Measurements from ENCODE around the gene TMEM164.

Gene TMEM164

DNA sequence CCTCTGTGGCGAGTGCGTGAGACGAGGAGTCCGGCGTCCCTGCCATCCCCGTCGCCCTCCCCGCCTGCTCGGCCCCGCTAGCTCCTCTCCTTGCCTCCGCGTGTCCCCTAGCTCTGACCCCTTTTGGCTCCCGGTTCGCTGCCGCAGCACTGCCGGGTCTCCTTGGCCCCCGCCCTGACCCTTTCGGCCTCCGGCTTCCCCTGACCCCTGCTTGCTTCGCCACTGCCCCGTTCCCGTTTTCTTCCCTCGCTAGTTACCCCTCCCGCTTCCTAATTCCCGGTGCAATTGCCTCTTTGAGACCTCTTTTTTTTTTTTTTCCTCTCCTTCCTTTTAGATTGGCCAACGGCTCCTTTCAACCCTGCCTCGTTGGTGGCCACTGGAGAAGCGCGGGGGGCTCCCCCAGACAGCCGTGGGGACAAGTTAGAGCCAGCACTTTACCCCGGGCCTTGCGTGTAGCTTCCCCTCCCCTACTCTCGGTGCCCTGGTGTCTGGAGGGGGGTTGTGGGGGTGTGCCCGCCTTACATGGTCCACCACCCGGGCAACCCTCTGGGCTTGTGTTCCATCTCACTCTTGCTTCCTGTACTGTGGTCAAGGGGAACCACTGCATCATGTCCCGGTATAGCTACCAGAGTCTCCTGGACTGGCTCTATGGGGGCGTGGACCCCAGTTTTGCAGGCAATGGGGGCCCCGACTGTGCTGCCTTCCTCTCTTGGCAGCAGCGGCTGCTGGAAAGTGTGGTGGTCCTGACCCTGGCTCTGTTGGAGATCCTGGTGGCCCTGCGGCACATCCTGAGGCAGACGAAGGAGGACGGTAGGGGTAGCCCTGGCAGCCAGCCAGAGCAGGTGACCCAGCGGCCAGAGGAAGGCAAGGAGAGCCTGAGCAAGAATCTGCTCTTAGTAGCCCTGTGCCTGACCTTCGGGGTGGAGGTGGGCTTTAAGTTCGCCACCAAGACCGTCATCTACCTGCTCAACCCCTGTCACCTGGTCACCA, 548 bp downstream of the TMEM164 start:
- in situ Hi-C loops (cut with MboI; ENCODE audit: low sequenced_read_pairs): no loop called here

- in situ Hi-C loops (cut with MboI; ENCODE audit: low sequenced_read_pairs): no loop called here
These were observed 1.3 kb downstream of the TMEM164 start for GRCh38 chrX:110004215-110004614.

DNA sequence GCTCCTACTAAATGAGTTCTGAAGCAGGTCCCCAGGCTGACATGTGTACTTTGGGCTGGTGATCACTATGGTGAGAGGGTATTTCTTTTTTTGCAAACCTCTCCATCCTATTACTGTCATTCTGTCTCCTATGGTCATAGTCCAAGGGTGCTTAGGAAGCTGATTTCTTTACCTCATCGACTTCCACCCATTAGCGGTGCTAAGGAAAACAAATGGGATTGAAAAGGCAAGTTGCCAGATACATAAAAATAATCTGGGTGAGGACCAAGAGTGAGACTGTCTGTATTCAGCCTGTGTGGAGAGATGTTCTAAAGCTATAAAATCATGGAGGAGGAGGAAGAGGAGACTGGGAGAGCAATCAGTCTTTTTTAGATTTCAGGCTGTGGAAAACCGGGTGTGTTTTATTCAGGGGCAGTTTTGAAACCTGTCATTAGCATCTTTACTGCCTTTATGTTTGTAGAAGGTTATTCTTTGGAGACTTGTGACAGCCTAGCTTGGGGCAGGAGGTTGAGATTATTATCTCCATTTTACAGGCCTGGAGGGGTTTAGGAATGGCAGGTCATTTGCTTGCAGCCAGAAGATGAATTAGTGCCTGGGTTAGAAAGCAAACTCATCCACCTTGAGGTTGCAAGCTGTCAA, 1.9 kb downstream of the TMEM164 start:
- in situ Hi-C loops (cut with MboI; ENCODE audit: low sequenced_read_pairs): no loop called here

DNA sequence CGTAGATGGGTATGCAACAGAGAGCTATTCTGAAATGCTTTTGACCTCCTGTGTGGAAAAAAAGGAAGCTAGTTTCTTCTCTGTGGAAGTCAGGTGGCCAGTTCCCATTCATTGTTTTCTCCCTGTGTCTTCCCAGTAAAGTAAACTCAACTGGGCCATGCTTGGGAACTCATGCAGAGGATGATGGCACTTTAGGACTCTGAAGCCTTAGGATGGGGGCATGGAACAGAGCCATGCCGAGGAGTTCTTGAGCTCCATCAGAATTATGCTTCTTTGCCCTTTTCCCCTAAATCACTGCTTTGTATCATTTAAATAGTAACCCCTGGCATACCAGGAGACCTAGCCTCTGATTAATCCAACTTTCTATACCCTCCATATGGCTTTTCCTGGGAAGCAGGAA, 3.2 kb downstream of the TMEM164 start:
- in situ Hi-C loops (cut with MboI; ENCODE audit: low sequenced_read_pairs): no loop called here

DNA sequence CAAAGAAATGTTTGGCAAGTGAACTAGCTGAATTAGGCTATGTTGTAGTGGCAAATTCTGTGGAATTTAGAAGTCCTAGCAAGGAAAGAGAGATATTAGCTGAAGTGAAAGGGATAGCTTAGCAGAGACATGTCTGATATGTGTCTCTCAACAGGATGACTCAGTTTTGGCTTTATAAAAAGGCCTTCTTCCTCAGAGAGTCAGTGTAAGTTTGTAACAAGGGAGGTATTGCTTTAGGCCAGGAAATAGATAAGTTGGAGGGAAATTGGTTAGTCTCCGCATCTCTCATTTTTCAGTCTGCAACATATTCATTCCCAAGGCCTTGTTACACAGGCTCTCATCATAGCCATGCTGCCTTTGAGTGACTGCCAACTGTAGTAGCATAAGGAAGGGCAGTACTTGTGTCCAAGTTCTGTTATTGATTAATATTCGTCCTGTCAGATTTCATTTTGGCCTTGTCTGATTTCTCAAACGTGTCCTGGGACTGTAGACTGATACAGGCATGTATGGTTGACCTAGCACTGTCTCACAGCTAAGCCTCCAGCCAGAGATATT, 4.0 kb downstream of the TMEM164 start:
- in situ Hi-C loops (cut with MboI; ENCODE audit: low sequenced_read_pairs): no loop called here

GRCh38 chrX:110008011-110008635, 5.2 kb downstream of the TMEM164 start:
- in situ Hi-C loops (cut with MboI; ENCODE audit: low sequenced_read_pairs): no loop called here

- in situ Hi-C loops (cut with MboI; ENCODE audit: low sequenced_read_pairs): no loop called here
These were observed 10.0 kb downstream of the TMEM164 start for GRCh38 chrX:110012818-110013485.

DNA sequence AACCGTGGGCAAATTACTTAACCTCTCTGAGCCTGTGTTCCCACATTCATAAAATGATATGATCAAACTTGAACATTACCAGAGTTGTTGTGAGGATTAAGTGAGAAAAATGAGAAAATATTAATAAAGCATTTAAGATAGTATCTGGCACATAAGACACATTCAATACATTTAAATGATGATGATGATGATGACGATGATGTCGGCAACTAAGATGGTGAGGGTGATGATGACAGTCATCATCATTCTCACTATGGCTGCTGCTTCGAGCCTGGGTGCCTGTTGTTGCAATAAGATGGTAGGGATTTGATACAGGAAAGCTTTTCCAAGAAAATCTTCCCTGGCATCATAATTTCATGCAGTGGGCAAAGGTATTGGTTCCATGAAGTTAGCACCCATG, 11.1 kb downstream of the TMEM164 start:
- in situ Hi-C loops (cut with MboI; ENCODE audit: low sequenced_read_pairs): no loop called here

DNA sequence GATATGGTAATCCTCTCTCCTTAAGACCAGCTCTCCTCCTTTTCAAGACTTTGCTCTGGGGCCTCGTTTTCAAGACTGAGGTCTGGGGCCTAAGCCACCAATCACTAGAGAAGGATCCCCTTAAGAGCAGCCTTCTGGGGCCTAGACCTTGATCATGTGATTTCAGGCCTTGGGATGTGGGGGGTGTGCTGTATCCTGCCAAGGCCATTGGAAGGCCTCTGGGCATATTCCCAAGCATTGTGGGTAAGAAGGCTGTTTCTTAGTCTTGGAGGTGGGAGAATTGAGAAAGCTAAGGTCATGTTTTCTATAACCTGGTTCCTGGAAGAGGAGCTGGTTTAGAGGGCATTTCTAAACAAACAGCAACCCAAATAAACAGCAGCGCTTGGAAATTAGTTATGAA, 12.1 kb downstream of the TMEM164 start:
- in situ Hi-C loops (cut with MboI; ENCODE audit: low sequenced_read_pairs): no loop called here

DNA sequence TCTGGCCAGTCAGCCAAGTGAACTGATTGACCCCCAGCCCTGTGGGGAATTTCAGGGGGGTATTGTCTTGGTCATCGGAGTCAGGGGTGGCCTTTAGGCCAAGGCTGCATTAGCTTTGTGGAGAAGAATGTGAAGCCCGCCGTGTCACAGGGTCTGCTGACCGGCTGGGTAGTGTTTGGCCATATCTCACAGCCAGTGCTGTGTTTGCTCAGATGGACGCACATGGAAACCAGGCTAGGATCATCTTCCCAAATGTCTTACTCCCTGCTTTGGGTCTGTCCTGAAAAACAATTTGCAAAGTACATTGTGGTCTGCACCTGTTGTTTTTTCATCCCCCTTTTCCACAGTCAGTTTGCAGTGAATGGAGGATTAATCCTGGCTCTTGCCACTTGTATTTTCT, 13.0 kb downstream of the TMEM164 start:
- in situ Hi-C loops (cut with MboI; ENCODE audit: low sequenced_read_pairs): no loop called here

- in situ Hi-C loops (cut with MboI; ENCODE audit: low sequenced_read_pairs): no loop called here
These were observed 17.6 kb downstream of the TMEM164 start for GRCh38 chrX:110020536-110020935.

DNA sequence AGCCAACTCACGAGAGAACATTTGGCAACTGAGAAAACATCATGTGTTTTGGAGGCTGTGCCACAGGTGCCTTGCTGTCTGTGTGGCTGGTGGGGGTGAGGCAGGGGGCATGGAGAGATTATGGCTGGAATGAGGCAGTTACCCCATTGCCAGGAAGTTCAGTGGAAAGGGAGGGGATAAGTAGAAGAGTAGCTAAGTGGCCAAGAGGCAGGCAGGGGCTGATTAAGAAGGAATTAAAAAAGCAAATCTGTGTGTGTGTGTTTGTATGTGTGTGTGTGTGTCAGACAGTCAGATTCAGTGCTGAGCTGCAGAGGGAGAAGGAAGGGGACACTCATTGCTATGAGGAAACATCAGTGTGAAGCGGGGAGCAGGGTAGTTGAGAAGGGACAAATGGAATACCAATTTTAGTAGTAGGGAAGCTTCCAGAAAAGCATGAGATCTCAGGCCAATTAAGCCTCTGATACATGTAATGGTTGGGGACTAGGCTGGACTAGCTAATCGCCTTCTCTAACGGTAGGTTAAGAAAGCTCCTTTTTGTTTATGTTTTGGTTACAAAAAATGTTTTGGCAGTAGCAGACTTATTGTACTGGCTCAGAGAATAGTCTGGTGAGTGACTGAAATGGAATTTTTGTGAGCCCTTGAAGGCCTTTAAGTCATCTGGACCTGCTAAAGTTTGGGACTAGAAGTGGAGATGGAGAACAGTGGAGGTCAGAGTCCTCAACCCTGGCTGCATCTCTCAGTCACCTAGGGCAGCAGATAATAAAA, 18.5 kb downstream of the TMEM164 start:
- in situ Hi-C loops (cut with MboI; ENCODE audit: low sequenced_read_pairs): no loop called here

GRCh38 chrX:110022599-110023448, 19.9 kb downstream of the TMEM164 start:
- in situ Hi-C loops (cut with MboI; ENCODE audit: low sequenced_read_pairs): no loop called here

DNA sequence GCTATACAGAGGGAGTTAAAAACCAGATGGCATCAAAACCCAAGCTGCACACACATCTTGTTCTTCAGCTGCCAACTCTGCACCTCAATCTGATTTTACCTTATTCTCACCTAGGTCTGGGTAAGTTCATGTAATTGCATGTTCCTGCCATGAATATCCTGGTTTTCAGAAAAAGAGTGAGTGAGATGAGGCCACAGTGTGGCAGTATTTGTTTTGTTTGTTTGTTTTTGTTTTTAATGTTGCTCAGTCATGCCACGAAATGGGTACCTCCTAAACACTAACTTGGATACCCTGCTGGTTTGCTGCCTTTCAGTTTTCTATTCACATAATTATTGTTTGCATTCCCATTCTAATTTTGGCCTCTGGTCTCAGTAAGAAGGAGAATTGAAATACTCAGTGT, 22.5 kb downstream of the TMEM164 start:
- in situ Hi-C loops (cut with MboI; ENCODE audit: low sequenced_read_pairs): no loop called here

- in situ Hi-C loops (cut with MboI; ENCODE audit: low sequenced_read_pairs): no loop called here
These were observed 23.4 kb downstream of the TMEM164 start for GRCh38 chrX:110026099-110026844.

DNA sequence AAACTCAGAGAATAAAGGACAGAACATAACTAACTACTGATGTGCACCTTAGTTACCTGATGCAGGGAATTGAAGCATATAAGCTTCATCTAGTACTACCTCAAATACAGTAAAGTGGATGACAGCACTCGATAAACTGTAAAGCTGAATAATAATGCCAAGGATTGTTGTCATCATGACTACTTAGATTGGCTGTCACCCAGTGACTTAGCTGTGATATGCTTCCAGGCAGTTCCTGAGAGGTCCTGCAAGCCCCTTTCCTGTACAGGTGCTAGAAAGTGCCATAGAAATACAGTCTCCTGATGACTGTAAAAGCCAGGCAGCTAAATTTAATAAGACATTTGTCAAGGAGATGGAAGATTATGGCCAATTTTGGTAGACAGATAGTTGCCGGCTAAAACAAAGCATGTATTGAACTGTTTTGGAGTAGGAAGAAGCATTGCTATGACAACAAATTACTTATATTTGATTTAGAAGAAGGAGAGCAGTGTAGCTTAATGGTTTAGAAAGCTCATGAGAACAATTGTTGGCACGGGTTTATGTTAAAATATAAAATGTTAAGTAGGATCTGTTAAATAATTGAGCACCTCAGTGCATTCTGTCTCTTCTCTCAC, 29.7 kb downstream of the TMEM164 start:
- in situ Hi-C loops (cut with MboI; ENCODE audit: low sequenced_read_pairs): no loop called here

GRCh38 chrX:110034036-110034435, 31.1 kb downstream of the TMEM164 start:
- in situ Hi-C loops (cut with MboI; ENCODE audit: low sequenced_read_pairs): no loop called here

Data from HL-60/S4 (cell line).